Nephron (organoid): ENCODE results near the gene PEPD.

Source experiments
- H3K27ac Mint-ChIP-seq, 3 experiments: 2 replicates each; pipeline ENCODE4 v1.8.0; 2020; ENCODE audit warnings: mixed read lengths in 3 of 3, mild to moderate bottlenecking in 2 of 3, moderate library complexity in 1 of 3
- H3K27me3 Mint-ChIP-seq: 2 replicates; pipeline ENCODE4 v1.8.0; 2021; ENCODE audit warnings: low read depth, mild to moderate bottlenecking, moderate library complexity, mixed read lengths
- H3K36me3 Mint-ChIP-seq: 2 replicates; pipeline ENCODE4 v1.8.0; 2020; ENCODE audit warnings: low read depth, mixed read lengths
- H3K4me1 Mint-ChIP-seq: 2 replicates; pipeline ENCODE4 v1.8.0; 2020; ENCODE audit warnings: mixed read lengths
- H3K4me3 Mint-ChIP-seq, 3 experiments: 2 replicates each; pipeline ENCODE4 v1.8.0; 2020; ENCODE audit warnings: mild to moderate bottlenecking in 3 of 3, mixed read lengths in 3 of 3, moderate library complexity in 2 of 3
- H3K9me3 Mint-ChIP-seq: 2 replicates; pipeline ENCODE4 v1.8.0; 2020; ENCODE audit warnings: mixed read lengths
- CTCF ChIP-seq, 3 experiments: fragments of 200-600 bp; sonication (generic); IDR thresholded peaks; one replicate each; pipeline ENCODE4 v1.5.0; 2021; ENCODE audit warnings: antibody characterized with exemption in 3 of 3; ENCODE audit not compliant: unreplicated experiment in 3 of 3

Gene PEPD

GRCh38 chr19:33472691-33473652, 48.6 kb downstream of the PEPD start:
- Mint-ChIP-seq H3K4me3 (no peak overlapping the region), H3K27me3 (no peaks in the 10 kb centered on the region)
- no peak for TF ChIP-seq CTCF (IDR thresholded peaks at IDR 0.05; ENCODE audit: unreplicated experiment in 3 of 3)

GRCh38 chr19:33472226-33472625, 49.4 kb downstream of the PEPD start:
- no peak for TF ChIP-seq CTCF (IDR thresholded peaks at IDR 0.05; ENCODE audit: unreplicated experiment in 3 of 3)
- H3K9me3 Mint-ChIP-seq, result no peaks in the 10 kb centered on the region
- peaks cover 19% of the 10 kb centered on the region for H3K4me1 Mint-ChIP-seq
- H3K27me3 Mint-ChIP-seq, result no peaks in the 10 kb centered on the region
- H3K36me3 Mint-ChIP-seq, result peaks cover 8% of the 10 kb centered on the region
- no peak overlapping the region for H3K4me3 Mint-ChIP-seq
- H3K27ac Mint-ChIP-seq, result no peak overlapping the region

More at GRCh38 chr19:33472691-33473652, 48.6 kb downstream of the PEPD start:
- Mint-ChIP-seq H3K4me1 (peaks cover 15% of the 10 kb centered on the region), H3K36me3 (peaks cover 16% of the 10 kb centered on the region), H3K9me3 (peaks cover 3% of the 10 kb centered on the region), H3K27ac (peak overlapping the region in 1 of 3 experiments; percentile 45)

- peaks cover 18% of the 10 kb centered on the region for H3K4me1 Mint-ChIP-seq
- H3K4me3 Mint-ChIP-seq, result no peak overlapping the region
- no peaks in the 10 kb centered on the region for H3K27me3 Mint-ChIP-seq
- no peak for TF ChIP-seq CTCF (IDR thresholded peaks at IDR 0.05; ENCODE audit: unreplicated experiment in 3 of 3)
- no peaks in the 10 kb centered on the region for H3K9me3 Mint-ChIP-seq
- peaks cover 4% of the 10 kb centered on the region for H3K36me3 Mint-ChIP-seq
- H3K27ac Mint-ChIP-seq, result no peak overlapping the region
Measured at GRCh38 chr19:33471111-33471996, 50.2 kb downstream of the PEPD start.

- no peak overlapping the region for H3K4me3 Mint-ChIP-seq
- TF ChIP-seq CTCF (IDR thresholded peaks at IDR 0.05; ENCODE audit: unreplicated experiment in 3 of 3), result no peak
- H3K36me3 Mint-ChIP-seq, result peaks cover 4% of the 10 kb centered on the region
- peaks cover 3% of the 10 kb centered on the region for H3K27me3 Mint-ChIP-seq
- H3K27ac Mint-ChIP-seq, result no peak overlapping the region
- H3K4me1 Mint-ChIP-seq, result peaks cover 20% of the 10 kb centered on the region
- no peaks in the 10 kb centered on the region for H3K9me3 Mint-ChIP-seq
Measured at GRCh38 chr19:33470686-33471085, 50.9 kb downstream of the PEPD start.

- H3K36me3 Mint-ChIP-seq, result peaks cover 4% of the 10 kb centered on the region
- H3K27ac Mint-ChIP-seq, result no peak overlapping the region
- peaks cover 5% of the 10 kb centered on the region for H3K27me3 Mint-ChIP-seq
- H3K4me1 Mint-ChIP-seq, result peaks cover 23% of the 10 kb centered on the region
- TF ChIP-seq CTCF (IDR thresholded peaks at IDR 0.05; ENCODE audit: unreplicated experiment in 3 of 3), result no peak
- H3K4me3 Mint-ChIP-seq, result no peak overlapping the region
- H3K9me3 Mint-ChIP-seq, result no peaks in the 10 kb centered on the region
Measured at GRCh38 chr19:33470040-33470330, 51.6 kb downstream of the PEPD start.
